Suprapubic skin (tissue), 4 donors: ENCODE measurements around the gene REV1. TPM values are rescaled to one million over a fixed set of nuclear protein-coding genes. Genes with fewer than 3 reads are reported as not detected.

Experiments used
- DNase-seq, 2 donors: peaks; one replicate each; pipeline ENCODE4 v3.0.0-alpha.2; 2019; ENCODE audit warnings: low spot score in 2 of 2
- H3K27ac ChIP-seq: fragments of 200-600 bp; sonication (generic); one replicate; pipeline ENCODE4 v1.5.1; 2019
- H3K27me3 ChIP-seq: fragments of 200-600 bp; sonication (generic); one replicate; pipeline ENCODE4 v1.5.1; 2019
- H3K36me3 ChIP-seq: fragments of 200-600 bp; sonication (generic); one replicate; pipeline ENCODE4 v1.5.1; 2019
- H3K4me1 ChIP-seq: fragments of 200-600 bp; sonication (generic); one replicate; pipeline ENCODE4 v1.5.1; 2019
- H3K4me3 ChIP-seq: fragments of 200-600 bp; sonication (generic); one replicate; pipeline ENCODE4 v1.5.1; 2019; ENCODE audit warnings: mild to moderate bottlenecking
- H3K9me3 ChIP-seq: fragments of 200-600 bp; sonication (generic); one replicate; pipeline ENCODE4 v1.5.1; 2019
- EP300 ChIP-seq: sonication (generic); formaldehyde crosslinking; IDR thresholded peaks from one replicate; pipeline ENCODE4 v1.6.1; 2017; ENCODE audit warnings: antibody characterized with exemption
- POLR2A ChIP-seq, 2 donors: fragments of 450-650 bp; IDR thresholded peaks; one replicate each; pipeline ENCODE4 v1.6.1; 2017; ENCODE audit warnings: antibody characterized with exemption in 2 of 2, mild to moderate bottlenecking in 2 of 2, moderate library complexity in 2 of 2
- POLR2AphosphoS5 ChIP-seq, 3 donors: sonication (generic); formaldehyde crosslinking; IDR thresholded peaks; one replicate each; pipeline ENCODE4 v1.6.1; 2017; ENCODE audit warnings: antibody characterized with exemption in 3 of 3
- WGBS: methylation state at CpG from one replicate; pipeline ENCODE4 v1.1.5; 2018; 5-methylcytosine and 5-hydroxymethylcytosine counted together
- total RNA-seq, 4 donors: library from RNA; depleted of rRNA; stranded (reverse); fragments of >200 nt; gene quantifications; one replicate each; pipeline ENCODE4 v1.1.0, GENCODE V29; 2016
- TF ChIP-seq, protein P1 (sequence below), 2 donors: fragments of 200-600 bp in 1 of 2; fragments of 450-650 bp in 1 of 2; sonication (generic) in 1 of 2; IDR thresholded peaks; one replicate each; pipeline ENCODE4 v1.5.1; 2016 to 2019; ENCODE audit warnings: antibody characterized with exemption in 2 of 2, mild to moderate bottlenecking in 1 of 2, moderate library complexity in 1 of 2

Gene REV1
- total RNA-seq, 4 donors from 2014 or later: 43.1 to 99.9 (median 53.5) TPM

DNA sequence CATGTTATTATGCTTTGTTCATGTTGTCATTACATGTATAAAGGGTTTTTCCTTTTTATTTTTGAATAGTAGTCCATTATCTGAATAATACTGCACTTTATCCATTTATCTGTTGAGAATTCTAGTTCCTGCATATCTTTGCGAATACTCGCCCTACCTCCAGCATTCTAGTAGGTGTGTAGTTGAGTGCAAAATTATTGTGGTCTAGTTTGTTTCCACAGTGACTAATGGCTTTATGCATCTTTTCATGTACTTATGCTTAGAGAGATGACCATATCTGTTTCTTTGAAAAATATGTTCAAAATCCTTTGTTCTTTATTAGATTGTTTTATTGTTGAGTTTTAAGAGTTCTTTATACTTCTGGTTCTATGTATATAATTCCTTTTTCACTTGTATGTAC, 103.8 kb downstream of the REV1 start:
- TF ChIP-seq POLR2AphosphoS5 (IDR thresholded peaks at IDR 0.05) (no peak), POLR2A (IDR thresholded peaks at IDR 0.05) (no peak), EP300 (no peak)
- TF ChIP-seq, protein P1, sequence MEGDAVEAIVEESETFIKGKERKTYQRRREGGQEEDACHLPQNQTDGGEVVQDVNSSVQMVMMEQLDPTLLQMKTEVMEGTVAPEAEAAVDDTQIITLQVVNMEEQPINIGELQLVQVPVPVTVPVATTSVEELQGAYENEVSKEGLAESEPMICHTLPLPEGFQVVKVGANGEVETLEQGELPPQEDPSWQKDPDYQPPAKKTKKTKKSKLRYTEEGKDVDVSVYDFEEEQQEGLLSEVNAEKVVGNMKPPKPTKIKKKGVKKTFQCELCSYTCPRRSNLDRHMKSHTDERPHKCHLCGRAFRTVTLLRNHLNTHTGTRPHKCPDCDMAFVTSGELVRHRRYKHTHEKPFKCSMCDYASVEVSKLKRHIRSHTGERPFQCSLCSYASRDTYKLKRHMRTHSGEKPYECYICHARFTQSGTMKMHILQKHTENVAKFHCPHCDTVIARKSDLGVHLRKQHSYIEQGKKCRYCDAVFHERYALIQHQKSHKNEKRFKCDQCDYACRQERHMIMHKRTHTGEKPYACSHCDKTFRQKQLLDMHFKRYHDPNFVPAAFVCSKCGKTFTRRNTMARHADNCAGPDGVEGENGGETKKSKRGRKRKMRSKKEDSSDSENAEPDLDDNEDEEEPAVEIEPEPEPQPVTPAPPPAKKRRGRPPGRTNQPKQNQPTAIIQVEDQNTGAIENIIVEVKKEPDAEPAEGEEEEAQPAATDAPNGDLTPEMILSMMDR (IDR thresholded peaks at IDR 0.05): no peak
- no peak for DNase-seq
- WGBS: 94% methylated on average over 2 of the region's 2 CpGs
- H3K4me1 ChIP-seq: no peaks in the 10 kb centered on the region
- H3K27ac ChIP-seq: no peak overlapping the region
- H3K4me3 ChIP-seq: no peak overlapping the region
- no peaks in the 10 kb centered on the region for H3K9me3 ChIP-seq
- H3K36me3 ChIP-seq: peaks cover 54% of the 10 kb centered on the region
- no peaks in the 10 kb centered on the region for H3K27me3 ChIP-seq

DNA sequence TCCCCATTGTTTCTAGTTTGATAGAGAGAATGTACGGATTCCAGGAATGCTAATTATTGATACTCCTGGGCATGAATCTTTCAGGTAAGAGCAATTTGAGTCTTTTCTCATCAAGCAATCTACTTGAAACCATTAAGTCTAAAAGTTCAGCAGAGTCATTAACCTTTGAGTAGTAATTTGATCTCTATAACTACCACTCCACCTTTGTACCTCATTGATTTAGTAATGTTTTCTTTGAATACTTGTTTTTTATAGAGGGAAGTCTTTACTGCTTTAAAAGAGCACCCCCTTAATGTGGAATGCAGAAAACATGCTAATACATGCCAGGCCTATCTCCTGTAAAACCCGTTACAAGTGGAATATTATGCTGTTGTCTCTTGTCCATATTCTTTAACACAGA, 107.7 kb downstream of the REV1 start:
- TF ChIP-seq, protein P1 (IDR thresholded peaks at IDR 0.05): no peak
- TF ChIP-seq EP300: no peak
- no peak for TF ChIP-seq POLR2AphosphoS5 (IDR thresholded peaks at IDR 0.05)
- no peak for TF ChIP-seq POLR2A (IDR thresholded peaks at IDR 0.05)
- Histone ChIP-seq H3K27ac (no peak overlapping the region), H3K36me3 (peaks cover 68% of the 10 kb centered on the region)

DNA sequence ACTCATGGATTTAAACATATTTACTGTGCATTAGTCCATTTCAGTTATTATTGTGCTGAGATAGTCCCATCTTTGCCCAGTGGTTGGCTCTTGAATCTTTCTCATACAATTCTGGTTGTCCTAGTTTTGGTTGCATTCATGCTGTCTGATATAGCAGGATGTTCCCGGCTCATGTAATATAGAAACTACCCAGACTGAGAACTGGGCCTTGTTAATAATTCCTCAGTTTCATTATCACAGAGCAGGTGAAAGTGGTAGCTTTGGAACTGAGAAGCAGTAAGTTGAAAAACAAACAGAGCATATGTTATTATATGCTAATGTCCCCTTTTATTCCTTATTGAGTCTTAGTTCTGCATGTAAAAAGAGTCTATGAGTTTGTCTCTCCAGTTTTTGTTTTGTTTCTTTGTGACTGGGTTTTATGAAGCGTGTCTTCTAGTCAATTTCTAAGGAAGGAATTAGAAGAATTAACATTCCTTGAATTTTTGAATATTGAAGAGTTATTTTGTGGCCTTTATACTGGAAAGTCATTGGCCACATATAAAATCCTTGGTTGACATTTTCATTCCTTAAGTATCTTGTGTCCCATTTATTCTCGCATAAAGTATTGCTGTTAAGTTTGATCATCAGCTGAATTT, 109.3 kb downstream of the REV1 start:
- no peak overlapping the region for H3K27ac ChIP-seq
- H3K4me3 ChIP-seq: no peak overlapping the region
- TF ChIP-seq POLR2AphosphoS5 (IDR thresholded peaks at IDR 0.05): no peak
- no peak for TF ChIP-seq POLR2A (IDR thresholded peaks at IDR 0.05)
- TF ChIP-seq EP300: no peak
- TF ChIP-seq, protein P1 (IDR thresholded peaks at IDR 0.05): no peak
- H3K36me3 ChIP-seq: peaks cover 81% of the 10 kb centered on the region
- H3K9me3 ChIP-seq: no peaks in the 10 kb centered on the region
- no peak for DNase-seq
- 87% methylated on average over 3 of the region's 3 CpGs for WGBS
- no peaks in the 10 kb centered on the region for H3K27me3 ChIP-seq
- H3K4me1 ChIP-seq: no peaks in the 10 kb centered on the region

More for the DNA sequence above, 107.7 kb downstream of the REV1 start:
- Histone ChIP-seq H3K27me3 (no peaks in the 10 kb centered on the region), H3K4me1 (no peaks in the 10 kb centered on the region), H3K4me3 (no peak overlapping the region), H3K9me3 (no peaks in the 10 kb centered on the region)
- 92% methylated on average over 2 of the region's 2 CpGs for WGBS
- DNase-seq: no peak

DNA sequence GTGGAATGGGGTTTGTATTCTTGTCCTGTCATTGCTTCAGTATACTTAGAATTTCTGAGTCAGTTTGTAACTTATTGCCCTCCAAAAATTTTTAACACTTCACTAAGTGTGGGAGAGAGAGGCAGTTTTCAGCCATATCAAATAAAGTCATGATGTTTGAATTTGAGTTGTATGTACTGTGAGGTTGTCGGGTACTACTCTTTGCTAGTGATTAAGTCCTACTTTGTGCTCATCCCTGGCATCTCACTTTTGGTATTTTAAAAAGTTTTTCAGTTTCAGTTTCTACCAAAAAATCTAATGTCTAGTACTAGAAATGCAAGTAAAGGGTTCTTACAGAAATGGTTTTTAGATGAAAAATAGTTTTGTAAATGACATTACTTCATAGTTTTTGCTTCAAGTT, 111.9 kb downstream of the REV1 start:
- H3K36me3 ChIP-seq: peaks cover 79% of the 10 kb centered on the region
- H3K27me3 ChIP-seq: no peaks in the 10 kb centered on the region
- H3K27ac ChIP-seq: no peak overlapping the region
- 90% methylated on average over 1 of the region's 1 CpG for WGBS
- TF ChIP-seq POLR2AphosphoS5 (IDR thresholded peaks at IDR 0.05) (no peak), EP300 (no peak), POLR2A (IDR thresholded peaks at IDR 0.05) (no peak)
- TF ChIP-seq, protein P1 (IDR thresholded peaks at IDR 0.05): no peak
- no peaks in the 10 kb centered on the region for H3K4me1 ChIP-seq
- no peak overlapping the region for H3K4me3 ChIP-seq
- no peaks in the 10 kb centered on the region for H3K9me3 ChIP-seq
- no peak for DNase-seq

DNA sequence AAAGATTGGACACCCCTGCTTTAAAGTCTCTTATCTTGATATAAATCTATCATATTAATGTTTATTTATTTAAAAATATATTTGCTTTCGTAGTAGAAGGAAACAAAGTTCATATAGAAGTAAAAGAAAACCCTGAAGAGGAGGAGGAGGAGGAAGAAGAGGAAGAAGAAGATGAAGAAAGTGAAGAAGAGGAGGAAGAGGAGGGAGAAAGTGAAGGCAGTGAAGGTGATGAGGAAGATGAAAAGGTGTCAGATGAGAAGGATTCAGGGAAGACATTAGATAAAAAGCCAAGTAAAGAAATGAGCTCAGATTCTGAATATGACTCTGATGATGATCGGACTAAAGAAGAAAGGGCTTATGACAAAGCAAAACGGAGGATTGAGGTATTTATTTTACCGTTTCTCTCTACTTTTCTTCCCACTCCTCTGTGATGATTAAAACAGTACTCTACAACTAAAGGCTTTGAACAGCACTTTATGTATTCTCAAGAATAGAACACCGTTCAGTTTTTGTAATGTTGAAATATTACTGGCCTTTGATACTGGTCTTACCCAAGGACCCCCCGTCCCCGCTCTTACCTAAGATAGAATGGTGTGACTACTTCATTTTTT, 113.5 kb downstream of the REV1 start:
- peaks cover 84% of the 10 kb centered on the region for H3K36me3 ChIP-seq
- TF ChIP-seq, protein P1 (IDR thresholded peaks at IDR 0.05): no peak
- no peak for TF ChIP-seq EP300
- TF ChIP-seq POLR2A (IDR thresholded peaks at IDR 0.05): no peak
- no peak for TF ChIP-seq POLR2AphosphoS5 (IDR thresholded peaks at IDR 0.05)

More for the DNA sequence above, 113.5 kb downstream of the REV1 start:
- Histone ChIP-seq H3K4me3 (no peak overlapping the region), H3K4me1 (no peaks in the 10 kb centered on the region), H3K9me3 (no peaks in the 10 kb centered on the region), H3K27me3 (no peaks in the 10 kb centered on the region), H3K27ac (no peak overlapping the region)
- DNase-seq: no peak
- WGBS: 96% methylated on average over 7 of the region's 7 CpGs
